ENCODE measurements around the gene TCF3. TPM values are rescaled to one million over a fixed set of nuclear protein-coding genes. Genes with fewer than 3 reads are reported as not detected.
A peak's percentile ranks its signal among the peaks of the same experiment; 100 is the strongest.

The TCF3 gene
- total and polyA plus RNA-seq, 12 donors: 8.5 to 96.0 (median 42.0) TPM

DNA sequence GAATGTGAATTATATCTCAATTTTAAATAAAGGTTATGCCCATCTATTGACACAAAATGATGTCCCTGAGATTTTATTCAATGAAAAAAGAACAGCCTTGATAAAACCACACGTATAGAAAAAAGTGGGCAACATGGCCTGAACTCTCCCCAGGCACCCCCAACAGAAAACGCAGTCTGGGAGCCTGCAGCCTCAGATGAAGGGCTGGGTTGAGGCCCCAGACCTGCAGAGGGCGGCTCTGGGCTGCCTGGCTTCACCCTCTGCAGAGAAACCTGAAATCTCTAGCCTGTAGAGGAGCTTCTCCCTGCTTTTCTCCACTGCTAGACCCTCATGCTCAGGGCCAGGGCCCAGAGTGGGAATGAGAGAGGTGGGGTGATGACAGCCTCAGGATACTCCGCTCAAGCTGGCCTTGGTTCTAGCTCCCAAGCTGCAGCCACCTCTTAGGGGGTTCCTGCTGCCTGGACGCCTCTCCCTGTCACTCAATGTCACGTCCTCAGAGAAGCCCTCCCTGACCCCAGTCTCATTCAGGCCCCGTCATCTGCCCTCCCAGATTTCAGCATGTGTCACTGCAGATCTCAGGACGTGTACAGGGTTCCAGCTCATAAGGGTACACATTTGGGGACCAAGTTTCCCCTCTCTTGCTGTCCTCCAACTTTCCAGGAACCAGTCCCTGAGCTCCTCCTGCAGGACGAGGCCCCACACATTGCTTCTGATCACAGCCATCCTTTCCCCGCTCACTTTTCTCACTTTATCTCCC, 61.6 kb downstream of the TCF3 start:
- Histone ChIP-seq H3K4me1 (replicated peaks in 1 of 2) (peaks cover 12 to 28% of the 10 kb centered on the region in 2 donors), H3K27ac (peak overlapping the region in 2 of 5 donors; percentile 90 to 96), H3K9me3 (replicated peaks in 1 of 3) (no peaks in the 10 kb centered on the region), H3K36me3 (replicated peaks in 1 of 2) (peaks cover 0 to 3% of the 10 kb centered on the region in 2 donors), H3K27me3 (no peaks in the 10 kb centered on the region), H3K4me3 (peak overlapping the region in 1 of 4 donors; percentile 94)
- intact Hi-C loops (cut with DNase I): no loop called here
- 21 to 30% (median 22%) methylated on average over 10 of the region's 10 CpGs for WGBS, 4 donors
- TF ChIP-seq, protein P1, sequence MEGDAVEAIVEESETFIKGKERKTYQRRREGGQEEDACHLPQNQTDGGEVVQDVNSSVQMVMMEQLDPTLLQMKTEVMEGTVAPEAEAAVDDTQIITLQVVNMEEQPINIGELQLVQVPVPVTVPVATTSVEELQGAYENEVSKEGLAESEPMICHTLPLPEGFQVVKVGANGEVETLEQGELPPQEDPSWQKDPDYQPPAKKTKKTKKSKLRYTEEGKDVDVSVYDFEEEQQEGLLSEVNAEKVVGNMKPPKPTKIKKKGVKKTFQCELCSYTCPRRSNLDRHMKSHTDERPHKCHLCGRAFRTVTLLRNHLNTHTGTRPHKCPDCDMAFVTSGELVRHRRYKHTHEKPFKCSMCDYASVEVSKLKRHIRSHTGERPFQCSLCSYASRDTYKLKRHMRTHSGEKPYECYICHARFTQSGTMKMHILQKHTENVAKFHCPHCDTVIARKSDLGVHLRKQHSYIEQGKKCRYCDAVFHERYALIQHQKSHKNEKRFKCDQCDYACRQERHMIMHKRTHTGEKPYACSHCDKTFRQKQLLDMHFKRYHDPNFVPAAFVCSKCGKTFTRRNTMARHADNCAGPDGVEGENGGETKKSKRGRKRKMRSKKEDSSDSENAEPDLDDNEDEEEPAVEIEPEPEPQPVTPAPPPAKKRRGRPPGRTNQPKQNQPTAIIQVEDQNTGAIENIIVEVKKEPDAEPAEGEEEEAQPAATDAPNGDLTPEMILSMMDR (IDR thresholded peaks at IDR 0.05): peak in 1 of 6 experiments; percentile 13
- no peak for TF ChIP-seq POLR2A (IDR thresholded peaks at IDR 0.05)
- DNase-seq: no peak

DNA sequence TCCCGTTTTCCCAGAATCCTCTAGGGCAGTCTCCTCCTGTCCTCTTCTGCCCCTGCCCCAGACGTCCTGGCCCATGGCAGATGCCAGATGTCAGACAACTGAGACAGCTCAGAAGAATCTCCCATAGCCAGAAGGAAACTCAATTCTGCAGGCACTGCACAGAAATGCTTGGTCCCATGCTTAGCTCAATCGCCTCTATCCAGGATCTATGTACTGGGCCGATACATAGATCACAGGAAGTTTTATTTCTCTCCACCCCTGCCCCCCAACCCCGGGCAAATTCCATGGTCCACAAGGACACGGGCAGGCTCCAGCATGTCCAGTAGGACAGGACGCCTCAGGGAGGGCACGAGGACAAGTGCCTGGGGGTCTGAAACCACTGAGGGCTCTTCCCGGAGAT, 64.5 kb downstream of the TCF3 start:
- H3K27ac ChIP-seq: no peak overlapping the region
- no peaks in the 10 kb centered on the region for H3K9me3 ChIP-seq (replicated peaks in 1 of 3)
- H3K4me3 ChIP-seq: no peak overlapping the region
- H3K36me3 ChIP-seq (replicated peaks in 1 of 2): peaks cover 0 to 16% of the 10 kb centered on the region in 2 donors
- DNase-seq: no peak
- TF ChIP-seq, protein P1 (IDR thresholded peaks at IDR 0.05): no peak
- TF ChIP-seq POLR2A (IDR thresholded peaks at IDR 0.05): no peak
- 33 to 42% (median 38%) methylated on average over 5 to 9 of the region's 9 CpGs for WGBS, 4 donors
- H3K27me3 ChIP-seq: no peaks in the 10 kb centered on the region
- intact Hi-C loops (cut with DNase I): no loop called here
- H3K4me1 ChIP-seq (replicated peaks in 1 of 2): peaks cover 8 to 28% of the 10 kb centered on the region in 2 donors

DNA sequence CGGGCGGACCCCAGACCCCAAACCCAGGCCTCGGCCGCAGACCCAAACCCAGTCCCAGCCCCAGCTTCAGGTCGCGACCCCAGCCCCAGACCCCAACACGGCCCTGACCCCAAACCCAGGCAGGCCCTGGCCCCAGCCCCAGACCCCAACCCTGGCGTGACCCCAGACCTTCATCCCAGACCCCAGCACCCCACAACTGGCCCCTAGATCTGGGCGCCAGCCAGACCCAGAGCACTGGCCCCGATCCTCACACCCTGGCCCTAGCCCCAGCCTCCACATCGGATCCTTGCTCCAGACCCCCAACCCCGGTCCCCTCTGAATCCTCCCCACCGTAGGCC, 67.2 kb downstream of the TCF3 start:
- DNase-seq: no peak

DNA sequence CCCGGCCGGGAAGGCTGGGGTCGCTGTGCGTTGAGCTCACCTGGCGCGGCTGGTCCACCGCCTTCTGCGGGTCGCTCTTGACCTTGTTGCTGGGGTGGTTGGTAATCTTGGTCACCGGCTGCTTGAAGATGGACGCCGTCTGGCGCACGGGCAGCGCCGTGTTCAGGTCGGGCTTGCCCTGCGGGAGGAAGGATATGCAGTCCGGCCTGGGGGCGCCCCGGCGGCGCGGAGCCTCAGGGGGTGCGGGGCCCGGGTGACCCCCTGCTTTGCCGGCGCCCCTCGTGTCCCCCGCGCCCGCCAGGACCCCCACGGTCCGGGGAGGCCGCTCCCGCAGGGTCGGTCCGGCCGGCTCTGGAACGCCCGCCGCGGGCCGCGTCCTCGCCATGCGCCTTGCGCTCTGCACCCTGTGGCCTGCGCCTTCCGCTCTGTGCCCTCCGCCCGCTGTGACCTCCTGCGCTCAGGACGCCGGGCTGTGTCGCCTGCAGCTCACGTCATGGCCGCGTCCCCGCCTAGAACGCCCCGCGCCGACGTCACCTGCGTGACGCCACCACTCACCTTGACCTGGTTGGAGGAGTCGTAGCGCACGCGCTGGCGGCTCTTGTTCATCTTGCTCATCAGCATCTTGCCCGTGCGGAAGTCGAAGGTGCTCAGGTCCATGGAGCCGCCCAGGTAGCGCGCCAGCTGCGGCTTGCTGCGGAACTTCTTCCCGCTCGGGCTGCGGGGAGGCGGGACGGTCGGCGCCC, 67.7 kb downstream of the TCF3 start:
- peaks cover 0 to 48% of the 10 kb centered on the region in 2 donors for H3K36me3 ChIP-seq (replicated peaks in 1 of 2)
- intact Hi-C loops (cut with DNase I): no loop called here
- WGBS, 4 donors: 85 to 92% (median 89%) methylated on average over 23 to 87 of the region's 87 CpGs
- H3K4me1 ChIP-seq (replicated peaks in 1 of 2): peaks cover 0 to 11% of the 10 kb centered on the region in 2 donors
- no peak overlapping the region for H3K27ac ChIP-seq
- H3K9me3 ChIP-seq (replicated peaks in 1 of 3): no peaks in the 10 kb centered on the region
- TF ChIP-seq, protein P1 (IDR thresholded peaks at IDR 0.05): no peak
- TF ChIP-seq POLR2A (IDR thresholded peaks at IDR 0.05): no peak
- no peaks in the 10 kb centered on the region for H3K27me3 ChIP-seq
- DNase-seq: no peak
- no peak overlapping the region for H3K4me3 ChIP-seq

More for the DNA sequence above, 67.2 kb downstream of the TCF3 start:
- H3K4me3 ChIP-seq: no peak overlapping the region
- intact Hi-C loops (cut with DNase I): no loop called here
- no peaks in the 10 kb centered on the region for H3K9me3 ChIP-seq (replicated peaks in 1 of 3)
- peaks cover 0 to 42% of the 10 kb centered on the region in 2 donors for H3K36me3 ChIP-seq (replicated peaks in 1 of 2)
- H3K27me3 ChIP-seq: no peaks in the 10 kb centered on the region
- H3K4me1 ChIP-seq (replicated peaks in 1 of 2): peaks cover 0 to 13% of the 10 kb centered on the region in 2 donors
- TF ChIP-seq, protein P1 (IDR thresholded peaks at IDR 0.05): no peak
- no peak for TF ChIP-seq POLR2A (IDR thresholded peaks at IDR 0.05)
- no peak overlapping the region for H3K27ac ChIP-seq
- 81 to 92% (median 87%) methylated on average over 9 to 13 of the region's 13 CpGs for WGBS, 4 donors

Measured in adrenal gland (tissue), 12 donors.